ENCODE data around the gene COASY. TPM values are rescaled to one million over a fixed set of nuclear protein-coding genes. Genes with fewer than 3 reads are reported as not detected.

COASY gene
- total and polyA plus RNA-seq, 2 of the 4 experiments (the other 2 are of a cell fraction) = 10.6 to 44.0 TPM

- H3K27ac ChIP-seq (ENCODE audit: insufficient read depth, low read length) = peak overlapping the region; percentile 99
- H4K20me1 ChIP-seq (ENCODE audit: insufficient read depth, low read length) = no peaks in the 10 kb centered on the region; the same call in 1 of the 2 replicates
- H2AK5ac ChIP-seq (ENCODE audit: low read depth, low read length) = peak overlapping the region; percentile 100
- no peak for DNase-seq
- ChIA-PET CTCF (interaction anchor here (1.9 kb wide), 1 partner anchor 198 kb away, joined by 4 read pairs; no protein-coding TSS in a partner anchor), POLR2A (ENCODE audit: unreplicated experiment) (interaction anchor here (0.8 to 4.2 kb wide), 4 partner anchors 16 to 554 kb away, joined by 3 to 17 read pairs (median 5); partner anchors contain the start of genes CAVIN1 and NAGLU)
- peaks cover 34% of the 10 kb centered on the region for H3K9me1 ChIP-seq (ENCODE audit: insufficient read depth, low read length)
- H4K5ac ChIP-seq (ENCODE audit: low read depth, low read length) = peak overlapping the region; percentile 81
- no peak for TF ChIP-seq FOS (IDR thresholded peaks at IDR 0.05; ENCODE audit: low read depth, low read length)
- TF ChIP-seq USF2 (IDR thresholded peaks at IDR 0.05; ENCODE audit: low read depth, low read length) = no peak
- no peak for TF ChIP-seq CHD1 (IDR thresholded peaks at IDR 0.05; ENCODE audit: low read depth, low read length)
- no peak for TF ChIP-seq RFX5 (IDR thresholded peaks at IDR 0.05; ENCODE audit: low read depth, low read length)
- no peak for TF ChIP-seq MAFK (IDR thresholded peaks at IDR 0.05; ENCODE audit: low read depth, low read length)
- TF ChIP-seq MXI1 (IDR thresholded peaks at IDR 0.05; ENCODE audit: borderline replicate concordance, low read depth, low read length) = no peak
- TF ChIP-seq NFE2L2 (IDR thresholded peaks at IDR 0.05; ENCODE audit: low read depth, low read length) = no peak
- 0 out of 2 replicates have a peak, but pooled peaks have one; percentile 20 for TF ChIP-seq CTCF (conservative IDR thresholded peaks at IDR 0.05; ENCODE audit: low read depth, low read length)
- no peak for TF ChIP-seq CEBPB (IDR thresholded peaks at IDR 0.05; ENCODE audit: low read depth, low read length)
- peak overlapping the region; percentile 99 for H3K14ac ChIP-seq (replicated peaks; ENCODE audit: low read depth, low read length)
- peaks cover 9 to 58% of the 10 kb centered on the region in 2 experiments; a peak in 3 of 4 replicates for H3K79me1 ChIP-seq (ENCODE audit: low read depth in 1 of 2, low read length in 2 of 2)
- peak overlapping the region; percentile 100 for H2AK9ac ChIP-seq (replicated peaks; ENCODE audit: low read depth, low read length, poor library complexity)
- H2BK15ac ChIP-seq (ENCODE audit: low read depth, low read length) = peak overlapping the region; percentile 100; the same call in 2 of the 3 replicates
- peak overlapping the region; percentile 100 for H4K91ac ChIP-seq (ENCODE audit: insufficient read depth, low read depth, low read length)
- H3K4me1 ChIP-seq (ENCODE audit: control insufficient read depth, insufficient read depth, low read length) = peaks cover 59% of the 10 kb centered on the region
- intact Hi-C loops (cut with micrococcal nuclease) (loop anchor here (2.0 to 10.0 kb wide), 2 partner anchors 98 to 386 kb away; partner anchors contain the start of gene CAVIN1), in situ Hi-C loops (cut with MboI; ENCODE audit: low sequenced_read_pairs) (loop anchor here (5.0 to 10.0 kb wide), 2 partner anchors 198 to 296 kb away; no protein-coding TSS in a partner anchor), dilution Hi-C loops (cut with HindIII; ENCODE audit: low sequenced_read_pairs, unreplicated experiment) (no loop called here)
- peak; percentile 7 for ATAC-seq (ENCODE audit: low read depth)
- H2BK20ac ChIP-seq (ENCODE audit: low read depth, low read length) = peak overlapping the region; percentile 98
- peak overlapping the region; percentile 39 for H3K4me2 ChIP-seq (ENCODE audit: low read depth, low read length)
- H3K9ac ChIP-seq (ENCODE audit: low read depth, low read length) = peak overlapping the region; percentile 83
- WGBS, 2 experiments (ENCODE audit: extremely low coverage in 2 of 2, insufficient read length in 1 of 2) = 23% methylated on average over 4 of the region's 9 CpGs; no CpG with 5 or more reads in 1 of the 2 experiments
- peaks cover 2% of the 10 kb centered on the region; the same call in 1 of the 2 replicates for H3K36me3 ChIP-seq (ENCODE audit: control insufficient read depth, insufficient read depth, low read length)
- H3K4me3 ChIP-seq (ENCODE audit: insufficient read depth, low read depth, low read length) = no peak overlapping the region
- BruUV-seq (replicated peaks) = no TSS peak
- H3K56ac ChIP-seq (ENCODE audit: extremely low read depth, insufficient read depth, low read length) = peak overlapping the region; percentile 98
- peak overlapping the region; percentile 99 for H3K23ac ChIP-seq (ENCODE audit: low read depth, low read length)
- H4K8ac ChIP-seq (ENCODE audit: low read depth in 2 of 2, low read length in 2 of 2) = peak overlapping the region; percentile 99 to 100
- no peaks in the 10 kb centered on the region for H3K9me3 ChIP-seq (ENCODE audit: control insufficient read depth, insufficient read depth, low read length)
- H3K27me3 ChIP-seq (ENCODE audit: control insufficient read depth, insufficient read depth, low read length) = no peaks in the 10 kb centered on the region
- peak overlapping the region; percentile 99 for H2BK5ac ChIP-seq (ENCODE audit: low read depth, low read length, poor library complexity, severe bottlenecking)
- peak overlapping the region; percentile 68 for H2AFZ ChIP-seq (replicated peaks; ENCODE audit: low read length, poor library complexity)
- peak overlapping the region; percentile 100 for H3K4ac ChIP-seq (ENCODE audit: low read depth, low read length)
- peak overlapping the region; percentile 100 for H2BK120ac ChIP-seq (ENCODE audit: low read depth, low read length)
- H3K18ac ChIP-seq (ENCODE audit: low read depth, low read length) = peak overlapping the region; percentile 97
Measured at GRCh38 chr17:42520540-42520951, 41.4 kb upstream of the COASY start.

Measured in IMR-90 (cell line).